HL-60 (cell line): ENCODE data around the gene STOML2.
A peak's percentile ranks its signal among the peaks of the same experiment; 100 is the strongest.

ENCODE experiments used
- DNase-seq, 2 experiments: peaks; one replicate each; pipeline ENCODE4 v3.0.0-alpha.2; 2010 to 2020; ENCODE audit warnings: low read depth in 1 of 2, low spot score in 1 of 2
- H3K27ac ChIP-seq: fragments of 250-450 bp; sonication (Bioruptor Pico); replicated peaks from 2 replicates; pipeline ENCODE4 v1.5.1; 2020; ENCODE audit warnings: mild to moderate bottlenecking, moderate library complexity
- H3K27me3 ChIP-seq: fragments of 250-450 bp; sonication (Bioruptor Pico); 2 replicates; pipeline ENCODE4 v1.5.1; 2021; ENCODE audit warnings: mild to moderate bottlenecking, moderate library complexity; ENCODE audit not compliant: insufficient read depth, poor library complexity, severe bottlenecking
- H3K4me3 ChIP-seq: replicated peaks from 2 replicates; pipeline ENCODE4 v1.5.1; 2011; ENCODE audit warnings: mild to moderate bottlenecking, control low read depth, low read length; ENCODE audit not compliant: insufficient read depth
- GABPA ChIP-seq: IDR thresholded peaks from 2 replicates; pipeline ENCODE4 v1.6.1; 2012; ENCODE audit warnings: low read depth
- POLR2AphosphoS5 ChIP-seq: IDR thresholded peaks from 2 replicates; pipeline ENCODE4 v1.6.1; 2012; ENCODE audit warnings: low read depth
- REST ChIP-seq: IDR thresholded peaks from 2 replicates; pipeline ENCODE4 v1.6.1; 2012; ENCODE audit warnings: low read depth; ENCODE audit not compliant: insufficient replicate concordance
- SPI1 ChIP-seq: IDR thresholded peaks from 2 replicates; pipeline ENCODE4 v1.6.1; 2012; ENCODE audit warnings: low read depth, mild to moderate bottlenecking, borderline replicate concordance
- TF ChIP-seq, protein P1 (sequence below): IDR thresholded peaks from one replicate; pipeline ENCODE4 v1.5.1; 2011; ENCODE audit warnings: low read length, control low read depth, inconsistent platforms; ENCODE audit not compliant: insufficient read depth

STOML2 gene

DNA sequence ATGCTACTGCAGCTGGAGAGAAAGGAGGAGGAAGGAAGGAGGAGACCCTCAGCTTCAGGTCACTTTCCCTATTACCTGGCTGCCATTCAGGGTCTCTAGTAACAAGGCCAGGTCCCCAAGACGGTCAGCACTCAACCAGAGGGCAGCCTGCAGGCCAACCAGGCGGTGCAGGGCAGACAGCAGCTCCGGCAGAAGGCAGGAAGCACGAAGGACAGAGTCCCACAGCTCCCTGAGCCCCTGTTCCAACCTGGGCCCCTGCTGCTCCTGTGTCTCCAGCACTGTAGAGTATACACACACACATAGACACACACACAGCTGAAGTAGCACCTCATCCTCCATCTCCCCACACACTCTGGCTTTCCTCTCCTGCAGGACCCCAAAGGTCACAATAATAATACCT lies 24.9 kb downstream of the STOML2 start:
- H3K27me3 ChIP-seq: no peaks in the 10 kb centered on the region
- H3K4me3 ChIP-seq: peak overlapping the region; percentile 73; the same call in 1 of the 2 replicates
- TF ChIP-seq, protein P1, sequence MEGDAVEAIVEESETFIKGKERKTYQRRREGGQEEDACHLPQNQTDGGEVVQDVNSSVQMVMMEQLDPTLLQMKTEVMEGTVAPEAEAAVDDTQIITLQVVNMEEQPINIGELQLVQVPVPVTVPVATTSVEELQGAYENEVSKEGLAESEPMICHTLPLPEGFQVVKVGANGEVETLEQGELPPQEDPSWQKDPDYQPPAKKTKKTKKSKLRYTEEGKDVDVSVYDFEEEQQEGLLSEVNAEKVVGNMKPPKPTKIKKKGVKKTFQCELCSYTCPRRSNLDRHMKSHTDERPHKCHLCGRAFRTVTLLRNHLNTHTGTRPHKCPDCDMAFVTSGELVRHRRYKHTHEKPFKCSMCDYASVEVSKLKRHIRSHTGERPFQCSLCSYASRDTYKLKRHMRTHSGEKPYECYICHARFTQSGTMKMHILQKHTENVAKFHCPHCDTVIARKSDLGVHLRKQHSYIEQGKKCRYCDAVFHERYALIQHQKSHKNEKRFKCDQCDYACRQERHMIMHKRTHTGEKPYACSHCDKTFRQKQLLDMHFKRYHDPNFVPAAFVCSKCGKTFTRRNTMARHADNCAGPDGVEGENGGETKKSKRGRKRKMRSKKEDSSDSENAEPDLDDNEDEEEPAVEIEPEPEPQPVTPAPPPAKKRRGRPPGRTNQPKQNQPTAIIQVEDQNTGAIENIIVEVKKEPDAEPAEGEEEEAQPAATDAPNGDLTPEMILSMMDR: no peak
- TF ChIP-seq SPI1: no peak
- no peak for TF ChIP-seq GABPA
- no peak for TF ChIP-seq POLR2AphosphoS5
- no peak for TF ChIP-seq REST
- H3K27ac ChIP-seq: no peak overlapping the region; the same call in 1 of the 2 replicates
- no peak for DNase-seq

DNA sequence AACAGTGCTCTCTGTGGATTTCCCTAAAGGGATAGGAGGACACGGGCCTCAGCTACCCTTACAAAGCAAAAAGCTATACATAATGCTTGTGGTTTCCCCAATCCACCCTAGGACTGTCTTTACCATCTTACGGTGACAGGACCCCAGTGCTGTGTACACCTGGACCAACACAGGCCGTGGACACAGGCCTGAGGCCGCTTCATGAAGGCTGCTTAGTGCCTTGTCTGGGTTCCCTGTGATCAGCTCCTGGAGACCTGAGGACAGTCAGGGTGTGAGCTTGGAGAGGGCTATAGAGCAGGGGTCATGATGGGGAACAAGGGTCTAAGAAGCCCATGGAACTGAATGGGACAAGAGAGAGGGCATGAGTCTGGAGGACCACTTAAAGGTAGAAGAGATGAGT lies 26.1 kb downstream of the STOML2 start:
- TF ChIP-seq GABPA (no peak), SPI1 (no peak), POLR2AphosphoS5 (no peak), REST (no peak)
- TF ChIP-seq, protein P1: no peak
- H3K4me3 ChIP-seq: no peak overlapping the region
- DNase-seq: no peak
- H3K27ac ChIP-seq: no peak overlapping the region
- no peaks in the 10 kb centered on the region for H3K27me3 ChIP-seq

DNA sequence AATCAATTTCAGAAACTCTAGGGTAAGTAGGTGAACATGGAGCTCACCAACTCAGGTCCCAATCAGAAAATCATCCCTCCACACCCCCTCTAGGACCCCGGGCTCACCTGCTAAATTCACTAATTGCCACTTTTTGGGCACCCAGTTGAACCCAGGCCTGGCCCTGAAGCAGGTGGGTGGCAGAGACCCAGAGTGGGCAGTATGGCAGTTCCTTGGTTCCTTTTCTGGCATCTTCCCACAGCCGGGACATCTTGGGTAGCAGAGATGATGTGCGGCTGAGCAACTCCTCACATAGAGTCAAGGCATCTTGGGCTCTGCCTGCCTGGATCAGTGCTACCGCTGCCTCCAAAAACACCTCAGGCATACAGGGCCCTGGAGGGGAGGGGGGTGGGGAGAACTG lies 27.6 kb downstream of the STOML2 start:
- TF ChIP-seq, protein P1: no peak
- no peak for TF ChIP-seq GABPA
- no peak for TF ChIP-seq SPI1
- TF ChIP-seq POLR2AphosphoS5: no peak
- no peak for TF ChIP-seq REST
- H3K27me3 ChIP-seq: no peaks in the 10 kb centered on the region
- no peak for DNase-seq
- H3K4me3 ChIP-seq: no peak overlapping the region
- no peak overlapping the region for H3K27ac ChIP-seq
